Fibroblast of pulmonary artery (primary cell): ENCODE results near the gene INSIG1.

Source experiments
- DNase-seq: peaks from one replicate; pipeline ENCODE4 v3.0.0-alpha.2; 2010; ENCODE audit warnings: low read depth
- H3K4me3 ChIP-seq: replicated peaks from 2 replicates; pipeline ENCODE4 v1.5.1; 2011; ENCODE audit warnings: low read depth, mild to moderate bottlenecking, control low read depth, low read length, moderate library complexity
- CTCF ChIP-seq: IDR thresholded peaks from 2 replicates; pipeline ENCODE4 v1.5.1; 2011; ENCODE audit warnings: mild to moderate bottlenecking, control low read depth, low read length, inconsistent platforms; ENCODE audit errors: missing control alignments

INSIG1 gene

DNA sequence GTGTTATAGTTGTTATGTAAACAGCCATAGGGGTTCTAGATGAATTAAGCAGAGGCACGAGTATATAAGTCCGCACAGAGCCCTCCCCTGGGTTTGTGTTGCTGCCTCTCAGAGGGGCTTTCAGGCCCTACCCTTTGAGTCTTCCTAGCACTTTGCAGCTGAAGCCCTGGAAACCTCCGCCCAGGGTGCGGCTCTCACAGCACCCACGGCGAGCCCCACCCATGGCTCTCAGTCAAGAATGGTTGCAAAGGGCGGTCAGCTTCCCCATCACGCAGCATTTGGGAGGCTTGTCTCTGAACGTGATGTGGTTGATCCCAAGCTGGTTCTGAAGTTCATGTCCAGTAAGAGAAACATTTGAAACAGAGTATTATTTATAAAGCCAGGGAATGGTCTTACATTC is 18.8 kb upstream of the INSIG1 start:
- no peak overlapping the region for H3K4me3 ChIP-seq
- TF ChIP-seq CTCF: no peak
- DNase-seq: no peak

DNA sequence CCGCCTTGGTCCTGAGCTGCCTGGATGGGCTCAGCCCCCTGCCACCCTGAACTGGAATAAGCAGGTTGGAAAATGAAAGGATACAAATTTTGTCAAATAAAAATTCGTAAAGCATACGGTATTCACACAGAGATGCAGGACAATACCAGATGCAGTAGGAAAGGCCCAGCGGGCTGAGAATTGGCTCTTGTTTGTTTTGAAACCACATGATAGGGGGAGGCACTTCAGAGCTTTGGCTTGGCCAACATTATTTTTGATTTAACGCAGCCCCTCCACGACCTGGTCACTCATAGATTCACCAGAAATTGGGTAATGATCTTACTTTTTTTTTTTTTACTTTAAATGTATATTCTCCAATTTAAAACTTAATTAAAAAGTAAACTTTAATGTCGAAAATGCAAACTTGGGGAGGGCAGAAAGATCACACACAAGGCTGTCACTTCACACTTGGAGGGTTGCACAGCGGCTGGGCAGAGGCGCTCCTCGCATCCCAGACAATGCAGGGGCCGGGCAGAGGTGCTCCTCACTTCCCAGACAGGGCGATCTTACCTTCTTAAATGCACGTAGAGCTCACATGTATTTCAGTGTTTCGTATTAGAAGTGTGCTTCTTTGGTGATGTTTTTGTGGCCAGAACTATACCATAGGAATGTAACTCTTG is 17.8 kb upstream of the INSIG1 start:
- no peak for TF ChIP-seq CTCF
- no peak overlapping the region for H3K4me3 ChIP-seq
- DNase-seq: no peak

DNA sequence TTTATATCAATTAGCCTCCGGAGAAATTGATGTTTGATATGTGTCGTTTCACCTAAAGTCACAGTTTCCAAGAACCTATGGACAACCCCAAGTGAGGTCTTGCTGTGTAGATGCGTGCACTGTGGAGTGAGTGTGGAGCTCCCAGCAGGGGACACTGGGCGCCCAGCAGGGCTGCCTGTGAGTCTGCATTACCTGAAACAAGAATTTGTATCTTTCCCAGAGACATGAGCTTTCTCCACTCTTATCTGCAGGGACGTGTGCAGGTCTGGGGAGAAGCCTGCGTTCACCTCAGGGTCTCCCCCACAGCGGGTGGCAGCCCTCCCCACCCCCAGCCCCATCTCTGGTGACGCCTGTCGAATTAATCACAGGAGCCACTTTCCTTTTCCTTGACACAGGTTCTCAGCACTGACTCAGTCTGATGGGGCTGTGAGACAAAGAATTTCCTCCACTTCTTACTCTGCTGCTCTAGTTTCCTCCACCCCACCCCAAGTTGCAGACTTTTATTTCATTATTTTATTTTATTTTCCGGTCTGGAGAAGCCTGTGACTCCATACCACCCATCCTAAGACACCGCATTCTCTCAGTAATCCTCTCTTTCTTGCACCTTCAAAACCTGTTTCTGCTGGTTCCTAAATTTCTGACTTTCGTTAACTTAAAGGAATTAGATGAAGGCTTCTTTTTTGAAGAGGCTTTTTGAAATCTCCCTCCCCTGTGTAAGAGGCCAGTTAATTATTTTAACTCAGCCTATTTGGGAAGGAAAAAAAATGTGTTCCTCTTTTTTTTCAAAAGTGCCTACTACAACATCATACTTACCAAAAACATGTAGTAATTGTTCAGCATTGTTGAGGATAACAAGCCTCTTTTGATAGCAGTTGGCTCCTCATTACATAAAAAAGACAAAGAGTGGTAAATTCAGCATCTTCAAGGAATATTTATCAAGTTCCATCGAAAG is 17.0 kb upstream of the INSIG1 start:
- no peak overlapping the region for H3K4me3 ChIP-seq
- no peak for TF ChIP-seq CTCF
- no peak for DNase-seq

DNA sequence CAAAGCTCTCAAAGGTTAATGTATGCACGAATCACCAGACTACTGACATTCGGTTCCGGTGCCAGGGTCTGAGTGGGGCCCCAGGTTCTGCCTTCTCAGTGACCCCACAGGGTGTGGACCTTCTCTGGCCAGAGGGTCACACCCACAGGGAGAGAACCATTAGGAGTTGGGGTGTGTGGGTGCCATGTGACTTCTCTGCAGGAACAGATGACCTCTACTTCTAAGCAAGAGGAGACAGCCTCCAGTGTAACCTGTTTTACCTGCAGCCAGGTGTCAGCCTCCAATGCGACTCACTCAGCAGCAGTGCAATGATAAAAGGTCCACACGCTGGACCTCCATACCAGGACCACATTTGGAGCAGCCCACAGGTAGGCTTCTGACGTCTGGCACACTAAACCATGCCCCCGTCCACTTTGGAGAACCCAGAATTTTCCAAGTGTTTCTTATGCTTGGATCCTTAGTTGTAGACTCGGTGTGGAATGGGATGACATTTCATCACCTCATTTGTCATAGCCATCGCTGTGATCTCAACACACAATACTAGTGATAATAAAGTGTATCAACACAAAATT is 16.2 kb upstream of the INSIG1 start:
- no peak for DNase-seq
- TF ChIP-seq CTCF: no peak
- H3K4me3 ChIP-seq: no peak overlapping the region

GRCh38 chr7:155282671-155283070 is 15.0 kb upstream of the INSIG1 start:
- no peak overlapping the region for H3K4me3 ChIP-seq
- TF ChIP-seq CTCF: no peak
- DNase-seq: no peak

DNA sequence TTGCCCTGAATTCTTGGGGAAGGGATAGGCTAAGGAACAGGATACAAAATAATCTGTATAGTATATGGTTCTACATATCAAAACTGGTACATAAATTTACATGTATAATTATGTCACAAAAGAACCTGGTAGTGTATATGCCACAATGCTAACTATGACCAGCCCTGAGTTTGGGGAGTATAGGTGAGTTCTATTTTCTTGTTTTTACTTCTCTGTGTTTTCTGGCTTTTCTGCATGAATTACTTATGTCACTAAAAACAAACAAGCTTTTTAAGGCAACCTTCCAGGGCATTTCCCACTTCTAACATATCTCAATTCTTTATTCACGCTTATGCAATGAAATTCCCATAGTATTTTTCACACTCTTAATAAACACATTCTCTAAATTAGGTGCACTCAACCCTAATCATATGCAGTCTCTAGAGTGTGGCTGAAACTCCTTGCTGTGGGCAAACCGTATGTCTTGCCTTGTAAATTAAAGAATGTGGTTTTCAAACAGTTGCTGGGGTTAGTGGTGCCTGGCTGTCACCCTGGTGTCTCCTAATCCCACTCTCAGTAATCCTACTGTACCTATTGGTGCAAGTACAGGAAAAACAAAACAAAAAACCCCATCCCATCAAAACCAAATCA is 14.0 kb upstream of the INSIG1 start:
- no peak overlapping the region for H3K4me3 ChIP-seq
- DNase-seq: no peak
- no peak for TF ChIP-seq CTCF
